ENCODE results near the gene PTPRF.

The PTPRF gene

DNA sequence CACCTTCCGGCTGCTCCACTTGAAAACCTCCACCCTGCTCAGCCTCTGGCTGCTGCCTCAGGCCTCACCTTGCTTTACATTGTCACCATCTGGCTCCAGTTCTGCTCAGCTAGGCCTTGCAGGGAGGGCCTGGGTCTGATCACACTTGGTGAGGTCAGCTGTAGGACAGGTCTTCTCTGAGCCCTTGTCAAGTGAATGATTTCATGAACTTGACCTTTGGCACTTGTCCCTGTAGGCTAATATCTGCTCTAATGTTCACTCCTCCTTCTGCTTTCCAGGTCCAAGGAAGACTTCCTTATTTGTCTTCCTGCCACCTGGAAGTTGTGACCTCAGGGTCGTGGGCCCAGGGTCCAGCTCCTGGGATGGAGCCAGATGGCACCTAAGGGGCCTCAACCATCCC is 41.4 kb downstream of the PTPRF start:
- no peak overlapping the region for H3K4me3 ChIP-seq (ENCODE audit: low read depth, low read length)
- TF ChIP-seq, protein P1, sequence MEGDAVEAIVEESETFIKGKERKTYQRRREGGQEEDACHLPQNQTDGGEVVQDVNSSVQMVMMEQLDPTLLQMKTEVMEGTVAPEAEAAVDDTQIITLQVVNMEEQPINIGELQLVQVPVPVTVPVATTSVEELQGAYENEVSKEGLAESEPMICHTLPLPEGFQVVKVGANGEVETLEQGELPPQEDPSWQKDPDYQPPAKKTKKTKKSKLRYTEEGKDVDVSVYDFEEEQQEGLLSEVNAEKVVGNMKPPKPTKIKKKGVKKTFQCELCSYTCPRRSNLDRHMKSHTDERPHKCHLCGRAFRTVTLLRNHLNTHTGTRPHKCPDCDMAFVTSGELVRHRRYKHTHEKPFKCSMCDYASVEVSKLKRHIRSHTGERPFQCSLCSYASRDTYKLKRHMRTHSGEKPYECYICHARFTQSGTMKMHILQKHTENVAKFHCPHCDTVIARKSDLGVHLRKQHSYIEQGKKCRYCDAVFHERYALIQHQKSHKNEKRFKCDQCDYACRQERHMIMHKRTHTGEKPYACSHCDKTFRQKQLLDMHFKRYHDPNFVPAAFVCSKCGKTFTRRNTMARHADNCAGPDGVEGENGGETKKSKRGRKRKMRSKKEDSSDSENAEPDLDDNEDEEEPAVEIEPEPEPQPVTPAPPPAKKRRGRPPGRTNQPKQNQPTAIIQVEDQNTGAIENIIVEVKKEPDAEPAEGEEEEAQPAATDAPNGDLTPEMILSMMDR (IDR thresholded peaks at IDR 0.05; ENCODE audit: low read depth, low read length, missing control alignments): no peak
- DNase-seq (ENCODE audit: low read depth): no peak
- in situ Hi-C loops (cut with HindIII; ENCODE audit: low sequenced_read_pairs): no loop called here

- TF ChIP-seq, protein P1 (IDR thresholded peaks at IDR 0.05; ENCODE audit: low read depth, low read length, missing control alignments): no peak
- no peak for DNase-seq (ENCODE audit: low read depth)
- H3K4me3 ChIP-seq (ENCODE audit: low read depth, low read length): no peak overlapping the region
- in situ Hi-C loops (cut with HindIII; ENCODE audit: low sequenced_read_pairs): no loop called here
These were observed 41.9 kb downstream of the PTPRF start for GRCh38 chr1:43572538-43572937.

DNA sequence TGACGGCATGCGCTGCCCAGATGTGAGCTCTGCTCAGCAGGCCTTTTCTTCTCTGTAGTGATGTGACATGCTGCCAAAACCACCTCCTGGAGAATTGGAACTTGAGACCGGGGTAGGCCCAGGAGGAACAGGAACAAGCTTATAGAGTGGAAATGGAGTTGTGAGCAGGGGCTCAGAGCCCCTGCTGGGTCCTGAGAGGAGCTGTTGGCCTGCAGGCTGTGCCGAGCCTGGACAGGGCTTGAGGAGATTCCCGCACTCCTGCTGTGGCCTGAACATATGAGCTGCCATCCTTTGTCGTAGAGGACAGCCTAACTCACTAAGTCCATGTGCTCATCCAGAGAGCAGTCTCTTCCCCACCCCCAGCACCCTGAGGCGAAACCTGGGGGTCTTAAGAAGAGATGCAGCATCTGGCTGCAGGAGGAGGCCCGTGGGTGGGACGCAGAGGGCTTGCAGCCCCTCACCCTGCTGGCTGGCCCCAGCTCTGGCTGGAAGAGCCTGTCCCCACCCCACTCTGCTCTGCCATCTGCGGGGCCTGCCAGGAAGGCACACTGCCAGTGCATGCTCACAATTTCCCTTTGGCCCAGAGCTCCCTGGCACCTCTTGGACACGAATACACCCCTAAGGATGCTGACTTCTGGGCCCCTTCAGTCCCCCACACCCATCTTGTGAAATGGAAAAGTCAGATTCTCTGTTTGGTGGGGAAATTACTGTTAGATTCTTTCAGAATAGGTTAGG is 42.5 kb downstream of the PTPRF start:
- TF ChIP-seq, protein P1 (IDR thresholded peaks at IDR 0.05; ENCODE audit: low read depth, low read length, missing control alignments): no peak
- H3K4me3 ChIP-seq (ENCODE audit: low read depth, low read length): no peak overlapping the region
- in situ Hi-C loops (cut with HindIII; ENCODE audit: low sequenced_read_pairs): no loop called here
- peak; percentile 79 for DNase-seq (ENCODE audit: low read depth)

GRCh38 chr1:43576521-43576920 is 45.8 kb downstream of the PTPRF start:
- TF ChIP-seq, protein P1 (IDR thresholded peaks at IDR 0.05; ENCODE audit: low read depth, low read length, missing control alignments): no peak
- DNase-seq (ENCODE audit: low read depth): no peak
- H3K4me3 ChIP-seq (ENCODE audit: low read depth, low read length): no peak overlapping the region
- in situ Hi-C loops (cut with HindIII; ENCODE audit: low sequenced_read_pairs): no loop called here

GRCh38 chr1:43577655-43578542 is 47.2 kb downstream of the PTPRF start:
- in situ Hi-C loops (cut with HindIII; ENCODE audit: low sequenced_read_pairs): no loop called here
- no peak overlapping the region for H3K4me3 ChIP-seq (ENCODE audit: low read depth, low read length)
- DNase-seq (ENCODE audit: low read depth): no peak
- TF ChIP-seq, protein P1 (IDR thresholded peaks at IDR 0.05; ENCODE audit: low read depth, low read length, missing control alignments): no peak

GRCh38 chr1:43580039-43580438 is 49.4 kb downstream of the PTPRF start:
- in situ Hi-C loops (cut with HindIII; ENCODE audit: low sequenced_read_pairs): no loop called here
- DNase-seq (ENCODE audit: low read depth): no peak

More at GRCh38 chr1:43580039-43580438, 49.4 kb downstream of the PTPRF start:
- TF ChIP-seq, protein P1 (IDR thresholded peaks at IDR 0.05; ENCODE audit: low read depth, low read length, missing control alignments): no peak
- H3K4me3 ChIP-seq (ENCODE audit: low read depth, low read length): no peak overlapping the region

Measured in astrocyte of the cerebellum (primary cell).